H1 (cell line): ENCODE data around the gene PNMA8B.

Source experiments
- POLR2A ChIP-seq, 2 experiments: IDR thresholded peaks; 1 replicate in 1 of 2; 2 replicates in 1 of 2; pipeline ENCODE4 v1.6.1; 2011; ENCODE audit warnings: low read depth in 2 of 2, low read length in 2 of 2, mild to moderate bottlenecking in 2 of 2; ENCODE audit errors: control extremely low read depth in 1 of 2
- SAP30 ChIP-seq: fragments of 300-600 bp; sonication (generic); IDR thresholded peaks from 2 replicates; pipeline ENCODE4 v1.7.1; 2012; ENCODE audit warnings: low read length, moderate library complexity, mild to moderate bottlenecking, inconsistent platforms; ENCODE audit not compliant: insufficient read depth, insufficient replicate concordance
- TF ChIP-seq, protein P1 (sequence below), 3 experiments: IDR thresholded peaks; 1 replicate in 2 of 3; 2 replicates in 1 of 3; pipeline versions ENCODE4 v1.5.1 to v1.6.1; 2011; ENCODE audit warnings: low read length in 3 of 3, mild to moderate bottlenecking in 3 of 3, inconsistent platforms in 2 of 3, low read depth in 1 of 3, moderate library complexity in 1 of 3; ENCODE audit not compliant: insufficient read depth in 1 of 3; ENCODE audit errors: control extremely low read depth in 1 of 3

GRCh38 chr19:46441866-46442265 lies 53.8 kb downstream of the PNMA8B start:
- TF ChIP-seq, protein P1, sequence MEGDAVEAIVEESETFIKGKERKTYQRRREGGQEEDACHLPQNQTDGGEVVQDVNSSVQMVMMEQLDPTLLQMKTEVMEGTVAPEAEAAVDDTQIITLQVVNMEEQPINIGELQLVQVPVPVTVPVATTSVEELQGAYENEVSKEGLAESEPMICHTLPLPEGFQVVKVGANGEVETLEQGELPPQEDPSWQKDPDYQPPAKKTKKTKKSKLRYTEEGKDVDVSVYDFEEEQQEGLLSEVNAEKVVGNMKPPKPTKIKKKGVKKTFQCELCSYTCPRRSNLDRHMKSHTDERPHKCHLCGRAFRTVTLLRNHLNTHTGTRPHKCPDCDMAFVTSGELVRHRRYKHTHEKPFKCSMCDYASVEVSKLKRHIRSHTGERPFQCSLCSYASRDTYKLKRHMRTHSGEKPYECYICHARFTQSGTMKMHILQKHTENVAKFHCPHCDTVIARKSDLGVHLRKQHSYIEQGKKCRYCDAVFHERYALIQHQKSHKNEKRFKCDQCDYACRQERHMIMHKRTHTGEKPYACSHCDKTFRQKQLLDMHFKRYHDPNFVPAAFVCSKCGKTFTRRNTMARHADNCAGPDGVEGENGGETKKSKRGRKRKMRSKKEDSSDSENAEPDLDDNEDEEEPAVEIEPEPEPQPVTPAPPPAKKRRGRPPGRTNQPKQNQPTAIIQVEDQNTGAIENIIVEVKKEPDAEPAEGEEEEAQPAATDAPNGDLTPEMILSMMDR (IDR thresholded peaks at IDR 0.05; ENCODE audit: control extremely low read depth in 1 of 3, insufficient read depth in 1 of 3, low read depth in 1 of 3, low read length in 3 of 3), result no peak
- TF ChIP-seq POLR2A (IDR thresholded peaks at IDR 0.05; ENCODE audit: control extremely low read depth in 1 of 2, low read depth in 2 of 2, low read length in 2 of 2) (no peak), SAP30 (no peak)
